GM23338 (cell line): Measurements from ENCODE around the gene IPCEF1. TPM values are rescaled to one million over a fixed set of nuclear protein-coding genes. Genes with fewer than 3 reads are reported as not detected.

Experiments
- ATAC-seq: fragments of 200-7000 bp; cut with Tn5 transposase; 3 replicates; pipeline ENCODE4 v1.9.1; 2020
- DNase-seq: peaks from one replicate; pipeline ENCODE4 v3.0.0-alpha.2; 2015; ENCODE audit warnings: low spot score
- H2AFZ ChIP-seq: fragments of 200-600 bp; sonication (generic); 2 replicates; pipeline ENCODE4 v1.8.0; 2016; ENCODE audit warnings: antibody characterized with exemption, mild to moderate bottlenecking, moderate library complexity
- H3F3A ChIP-seq: fragments of 200-600 bp; sonication (generic); replicated peaks from 2 replicates; pipeline ENCODE4 v1.8.0; 2017; ENCODE audit warnings: antibody characterized with exemption, mixed run types, low read depth
- H3K27ac ChIP-seq: fragments of 200-600 bp; sonication (generic); 2 replicates; pipeline ENCODE4 v1.6.1; 2016; ENCODE audit warnings: low read depth
- H3K27me3 ChIP-seq: fragments of 200-600 bp; sonication (generic); 2 replicates; pipeline ENCODE4 v1.8.0; 2016; ENCODE audit warnings: mild to moderate bottlenecking, mixed run types, moderate library complexity; ENCODE audit not compliant: insufficient read depth
- H3K36me3 ChIP-seq: fragments of 200-600 bp; sonication (generic); 2 replicates; pipeline ENCODE4 v1.8.0; 2016; ENCODE audit warnings: mild to moderate bottlenecking; ENCODE audit not compliant: insufficient read depth
- H3K4me1 ChIP-seq: fragments of 200-600 bp; sonication (generic); 2 replicates; pipeline ENCODE4 v1.8.0; 2016; ENCODE audit warnings: mild to moderate bottlenecking, moderate library complexity; ENCODE audit not compliant: insufficient read depth
- H3K4me2 ChIP-seq: fragments of 200-600 bp; sonication (generic); 2 replicates; pipeline ENCODE4 v1.7.1; 2017; ENCODE audit warnings: mixed run types
- H3K4me3 ChIP-seq: fragments of 200-600 bp; sonication (generic); 2 replicates; pipeline ENCODE4 v1.6.1; 2016; ENCODE audit warnings: mixed run types
- H3K79me2 ChIP-seq: fragments of 200-600 bp; sonication (generic); replicated peaks from 2 replicates; pipeline ENCODE4 v1.8.0; 2017; ENCODE audit warnings: mild to moderate bottlenecking; ENCODE audit not compliant: insufficient read depth
- H3K9me2 ChIP-seq: fragments of 200-600 bp; sonication (generic); 2 replicates; pipeline ENCODE4 v1.8.0; 2017; ENCODE audit not compliant: insufficient read depth
- H4K20me1 ChIP-seq: fragments of 200-600 bp; sonication (generic); replicated peaks from 2 replicates; pipeline ENCODE4 v1.8.0; 2017; ENCODE audit warnings: mild to moderate bottlenecking; ENCODE audit not compliant: insufficient read depth
- H3K27ac Mint-ChIP-seq: 2 replicates; pipeline ENCODE4 v1.8.0; 2020; ENCODE audit warnings: inconsistent platforms, mild to moderate bottlenecking, moderate library complexity, mixed read lengths
- H3K27me3 Mint-ChIP-seq: 3 replicates; pipeline ENCODE4 v1.8.0; 2022; ENCODE audit warnings: low read depth, mild to moderate bottlenecking, moderate library complexity, mixed read lengths, inconsistent platforms; ENCODE audit not compliant: insufficient read depth, poor library complexity
- H3K36me3 Mint-ChIP-seq: 3 replicates; pipeline ENCODE4 v1.8.0; 2021; ENCODE audit warnings: low read depth, mild to moderate bottlenecking, inconsistent platforms, moderate library complexity, mixed read lengths
- H3K4me1 Mint-ChIP-seq: 3 replicates; pipeline ENCODE4 v1.8.0; 2020; ENCODE audit warnings: mild to moderate bottlenecking, inconsistent platforms, mixed read lengths
- H3K4me3 Mint-ChIP-seq: 3 replicates; pipeline ENCODE4 v1.8.0; 2021; ENCODE audit warnings: moderate library complexity, mild to moderate bottlenecking, inconsistent platforms, mixed read lengths
- H3K9me3 Mint-ChIP-seq: 3 replicates; pipeline ENCODE4 v1.8.0; 2020; ENCODE audit warnings: moderate library complexity, mild to moderate bottlenecking, inconsistent platforms, mixed read lengths
- CREB1 ChIP-seq: fragments of 250-450 bp; sonication (Bioruptor Pico); IDR thresholded peaks from 2 replicates; pipeline ENCODE4 v1.5.0; 2020; ENCODE audit warnings: low read depth, mild to moderate bottlenecking, moderate library complexity
- EZH2 ChIP-seq: fragments of 200-600 bp; sonication (generic); IDR thresholded peaks from one replicate; pipeline ENCODE4 v1.8.0; 2017; ENCODE audit warnings: antibody characterized with exemption, mild to moderate bottlenecking, low read depth; ENCODE audit not compliant: unreplicated experiment
- EZH2phosphoT487 ChIP-seq: fragments of 200-600 bp; sonication (generic); IDR thresholded peaks from one replicate; pipeline ENCODE4 v1.8.1; 2018; ENCODE audit warnings: antibody characterized with exemption; ENCODE audit not compliant: unreplicated experiment
- JUNB ChIP-seq: IDR thresholded peaks from one replicate; pipeline ENCODE4 v1.6.1; 2016; ENCODE audit warnings: antibody characterized with exemption; ENCODE audit not compliant: unreplicated experiment
- NANOG ChIP-seq: IDR thresholded peaks from 2 replicates; pipeline ENCODE4 v1.6.1; 2016; ENCODE audit warnings: antibody characterized with exemption, borderline replicate concordance
- POLR2AphosphoS5 ChIP-seq: IDR thresholded peaks from 2 replicates; pipeline ENCODE4 v1.6.1; 2016; ENCODE audit warnings: antibody characterized with exemption, low read depth
- REST ChIP-seq: IDR thresholded peaks from one replicate; pipeline ENCODE4 v1.6.1; 2018; ENCODE audit warnings: antibody characterized with exemption; ENCODE audit not compliant: unreplicated experiment
- STAT1 ChIP-seq: IDR thresholded peaks from one replicate; pipeline ENCODE4 v1.6.1; 2016; ENCODE audit warnings: antibody characterized with exemption; ENCODE audit not compliant: unreplicated experiment
- ZNF114 ChIP-seq: fragments of 250-450 bp; sonication (Bioruptor Pico); IDR thresholded peaks from 2 replicates; pipeline ENCODE4 v1.5.0; 2020; ENCODE audit warnings: mild to moderate bottlenecking, moderate library complexity
- ZNF331 ChIP-seq: fragments of 250-450 bp; sonication (Bioruptor Pico); IDR thresholded peaks from 2 replicates; pipeline ENCODE4 v1.5.0; 2020; ENCODE audit warnings: low read depth, mild to moderate bottlenecking, moderate library complexity
- polyA plus RNA-seq: library from polyadenylated mRNA; unstranded; fragments of >200 nt; fragmentation: Nextera tagmentation; extraction: Ambion mirVana; gene quantifications from 2 replicates; pipeline ENCODE4 v1.2.1, GENCODE V29; 2016
- total RNA-seq: library from RNA; depleted of rRNA; stranded (reverse); fragments of >200 nt; shearing (Covaris generic); gene quantifications from 2 replicates; pipeline ENCODE4 v1.2.3, GENCODE V29; 2014
- TF ChIP-seq, protein P1 (sequence below): IDR thresholded peaks from 2 replicates; pipeline ENCODE4 v1.6.1; 2016; ENCODE audit warnings: antibody characterized with exemption
- TF ChIP-seq, protein P2 (sequence below): fragments of 250-450 bp; sonication (Bioruptor Pico); IDR thresholded peaks from 2 replicates; pipeline ENCODE4 v1.5.0; 2020; ENCODE audit warnings: mild to moderate bottlenecking, moderate library complexity

The IPCEF1 gene
- total and polyA plus RNA-seq, 2 experiments from 2014 or later = 0.15 to 1.8 TPM

DNA sequence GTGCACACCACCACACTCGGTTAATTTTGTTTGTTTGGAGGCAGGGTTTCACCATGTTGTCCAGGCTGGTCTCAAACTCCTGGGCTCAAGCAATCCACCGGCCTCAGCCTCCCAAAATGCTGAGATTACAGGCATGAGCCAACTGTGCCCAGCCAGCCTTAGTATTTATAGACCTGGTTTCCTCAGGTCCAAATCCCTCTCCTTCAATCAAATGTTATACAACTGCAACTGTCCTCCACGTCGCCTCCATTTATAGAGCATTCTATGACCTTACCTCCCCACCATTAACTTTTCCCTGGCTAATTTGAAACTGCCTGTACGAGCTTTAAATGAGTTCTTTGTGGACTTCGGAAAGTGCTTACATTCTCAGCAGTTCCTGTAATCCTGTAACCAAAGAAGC, 39.3 kb upstream of the IPCEF1 start:
- H3K4me1 Mint-ChIP-seq = no peaks in the 10 kb centered on the region; the same call in 2 of the 3 replicates
- Histone ChIP-seq H3F3A (no peaks in the 10 kb centered on the region), H3K9me2 (no peaks in the 10 kb centered on the region), H3K36me3 (no peaks in the 10 kb centered on the region), H3K79me2 (no peaks in the 10 kb centered on the region), H3K4me3 (no peak overlapping the region), H3K4me2 (no peak overlapping the region), H2AFZ (no peak overlapping the region), H3K4me1 (no peaks in the 10 kb centered on the region), H3K27ac (no peak overlapping the region), H3K27me3 (no peaks in the 10 kb centered on the region), H4K20me1 (no peaks in the 10 kb centered on the region)
- no peak overlapping the region for H3K27ac Mint-ChIP-seq
- DNase-seq (no peak), ATAC-seq (no peak)
- H3K27me3 Mint-ChIP-seq = peaks cover 4% of the 10 kb centered on the region
- no peaks in the 10 kb centered on the region for H3K9me3 Mint-ChIP-seq
- no peak for TF ChIP-seq REST
- no peak for TF ChIP-seq POLR2AphosphoS5
- TF ChIP-seq JUNB = no peak
- no peak for TF ChIP-seq ZNF331 (CRISPR knock-in tag)
- TF ChIP-seq EZH2 = no peak
- TF ChIP-seq ZNF114 = no peak
- TF ChIP-seq, protein P1, sequence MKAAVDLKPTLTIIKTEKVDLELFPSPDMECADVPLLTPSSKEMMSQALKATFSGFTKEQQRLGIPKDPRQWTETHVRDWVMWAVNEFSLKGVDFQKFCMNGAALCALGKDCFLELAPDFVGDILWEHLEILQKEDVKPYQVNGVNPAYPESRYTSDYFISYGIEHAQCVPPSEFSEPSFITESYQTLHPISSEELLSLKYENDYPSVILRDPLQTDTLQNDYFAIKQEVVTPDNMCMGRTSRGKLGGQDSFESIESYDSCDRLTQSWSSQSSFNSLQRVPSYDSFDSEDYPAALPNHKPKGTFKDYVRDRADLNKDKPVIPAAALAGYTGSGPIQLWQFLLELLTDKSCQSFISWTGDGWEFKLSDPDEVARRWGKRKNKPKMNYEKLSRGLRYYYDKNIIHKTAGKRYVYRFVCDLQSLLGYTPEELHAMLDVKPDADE = no peak
- TF ChIP-seq NANOG = no peak
- no peaks in the 10 kb centered on the region for H3K36me3 Mint-ChIP-seq
- no peak overlapping the region for H3K4me3 Mint-ChIP-seq

GRCh38 chr6:154395316-154395715, 38.7 kb upstream of the IPCEF1 start:
- Histone ChIP-seq H4K20me1 (no peaks in the 10 kb centered on the region), H3K36me3 (no peaks in the 10 kb centered on the region), H3K4me3 (no peak overlapping the region), H3K9me2 (no peaks in the 10 kb centered on the region), H3K27ac (no peak overlapping the region), H3K4me1 (no peaks in the 10 kb centered on the region), H2AFZ (no peak overlapping the region), H3K27me3 (no peaks in the 10 kb centered on the region), H3K4me2 (no peak overlapping the region), H3K79me2 (no peaks in the 10 kb centered on the region), H3F3A (no peaks in the 10 kb centered on the region)
- Mint-ChIP-seq H3K36me3 (no peaks in the 10 kb centered on the region), H3K27ac (no peak overlapping the region), H3K27me3 (peaks cover 4% of the 10 kb centered on the region), H3K9me3 (no peaks in the 10 kb centered on the region), H3K4me1 (no peaks in the 10 kb centered on the region; the same call in 2 of the 3 replicates), H3K4me3 (no peak overlapping the region)
- ATAC-seq (no peak), DNase-seq (no peak)
- TF ChIP-seq STAT1 (no peak), JUNB (no peak), ZNF331 (CRISPR knock-in tag) (no peak), ZNF114 (no peak), EZH2phosphoT487 (no peak), CREB1 (CRISPR knock-in tag) (no peak)
- TF ChIP-seq, protein P2, sequence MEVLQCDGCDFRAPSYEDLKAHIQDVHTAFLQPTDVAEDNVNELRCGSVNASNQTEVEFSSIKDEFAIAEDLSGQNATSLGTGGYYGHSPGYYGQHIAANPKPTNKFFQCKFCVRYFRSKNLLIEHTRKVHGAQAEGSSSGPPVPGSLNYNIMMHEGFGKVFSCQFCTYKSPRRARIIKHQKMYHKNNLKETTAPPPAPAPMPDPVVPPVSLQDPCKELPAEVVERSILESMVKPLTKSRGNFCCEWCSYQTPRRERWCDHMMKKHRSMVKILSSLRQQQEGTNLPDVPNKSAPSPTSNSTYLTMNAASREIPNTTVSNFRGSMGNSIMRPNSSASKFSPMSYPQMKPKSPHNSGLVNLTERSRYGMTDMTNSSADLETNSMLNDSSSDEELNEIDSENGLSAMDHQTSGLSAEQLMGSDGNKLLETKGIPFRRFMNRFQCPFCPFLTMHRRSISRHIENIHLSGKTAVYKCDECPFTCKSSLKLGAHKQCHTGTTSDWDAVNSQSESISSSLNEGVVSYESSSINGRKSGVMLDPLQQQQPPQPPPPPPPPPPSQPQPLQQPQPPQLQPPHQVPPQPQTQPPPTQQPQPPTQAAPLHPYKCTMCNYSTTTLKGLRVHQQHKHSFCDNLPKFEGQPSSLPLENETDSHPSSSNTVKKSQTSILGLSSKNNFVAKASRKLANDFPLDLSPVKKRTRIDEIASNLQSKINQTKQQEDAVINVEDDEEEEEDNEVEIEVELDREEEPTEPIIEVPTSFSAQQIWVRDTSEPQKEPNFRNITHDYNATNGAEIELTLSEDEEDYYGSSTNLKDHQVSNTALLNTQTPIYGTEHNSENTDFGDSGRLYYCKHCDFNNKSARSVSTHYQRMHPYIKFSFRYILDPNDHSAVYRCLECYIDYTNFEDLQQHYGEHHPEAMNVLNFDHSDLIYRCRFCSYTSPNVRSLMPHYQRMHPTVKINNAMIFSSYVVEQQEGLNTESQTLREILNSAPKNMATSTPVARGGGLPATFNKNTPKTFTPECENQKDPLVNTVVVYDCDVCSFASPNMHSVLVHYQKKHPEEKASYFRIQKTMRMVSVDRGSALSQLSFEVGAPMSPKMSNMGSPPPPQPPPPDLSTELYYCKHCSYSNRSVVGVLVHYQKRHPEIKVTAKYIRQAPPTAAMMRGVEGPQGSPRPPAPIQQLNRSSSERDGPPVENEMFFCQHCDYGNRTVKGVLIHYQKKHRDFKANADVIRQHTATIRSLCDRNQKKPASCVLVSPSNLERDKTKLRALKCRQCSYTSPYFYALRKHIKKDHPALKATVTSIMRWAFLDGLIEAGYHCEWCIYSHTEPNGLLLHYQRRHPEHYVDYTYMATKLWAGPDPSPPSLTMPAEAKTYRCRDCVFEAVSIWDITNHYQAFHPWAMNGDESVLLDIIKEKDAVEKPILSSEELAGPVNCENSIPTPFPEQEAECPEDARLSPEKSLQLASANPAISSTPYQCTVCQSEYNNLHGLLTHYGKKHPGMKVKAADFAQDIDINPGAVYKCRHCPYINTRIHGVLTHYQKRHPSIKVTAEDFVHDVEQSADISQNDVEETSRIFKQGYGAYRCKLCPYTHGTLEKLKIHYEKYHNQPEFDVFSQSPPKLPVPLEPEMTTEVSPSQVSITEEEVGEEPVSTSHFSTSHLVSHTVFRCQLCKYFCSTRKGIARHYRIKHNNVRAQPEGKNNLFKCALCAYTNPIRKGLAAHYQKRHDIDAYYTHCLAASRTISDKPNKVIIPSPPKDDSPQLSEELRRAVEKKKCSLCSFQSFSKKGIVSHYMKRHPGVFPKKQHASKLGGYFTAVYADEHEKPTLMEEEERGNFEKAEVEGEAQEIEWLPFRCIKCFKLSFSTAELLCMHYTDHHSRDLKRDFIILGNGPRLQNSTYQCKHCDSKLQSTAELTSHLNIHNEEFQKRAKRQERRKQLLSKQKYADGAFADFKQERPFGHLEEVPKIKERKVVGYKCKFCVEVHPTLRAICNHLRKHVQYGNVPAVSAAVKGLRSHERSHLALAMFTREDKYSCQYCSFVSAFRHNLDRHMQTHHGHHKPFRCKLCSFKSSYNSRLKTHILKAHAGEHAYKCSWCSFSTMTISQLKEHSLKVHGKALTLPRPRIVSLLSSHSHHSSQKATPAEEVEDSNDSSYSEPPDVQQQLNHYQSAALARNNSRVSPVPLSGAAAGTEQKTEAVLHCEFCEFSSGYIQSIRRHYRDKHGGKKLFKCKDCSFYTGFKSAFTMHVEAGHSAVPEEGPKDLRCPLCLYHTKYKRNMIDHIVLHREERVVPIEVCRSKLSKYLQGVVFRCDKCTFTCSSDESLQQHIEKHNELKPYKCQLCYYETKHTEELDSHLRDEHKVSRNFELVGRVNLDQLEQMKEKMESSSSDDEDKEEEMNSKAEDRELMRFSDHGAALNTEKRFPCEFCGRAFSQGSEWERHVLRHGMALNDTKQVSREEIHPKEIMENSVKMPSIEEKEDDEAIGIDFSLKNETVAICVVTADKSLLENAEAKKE (CRISPR knock-in tag) = no peak
